GM12878 (cell line): ENCODE measurements around the gene SPHK2. TPM values are rescaled to one million over a fixed set of nuclear protein-coding genes. Genes with fewer than 3 reads are reported as not detected.

Source experiments
- ATAC-seq: fragments of 200-7000 bp; cut with Tn5 transposase; 3 replicates; pipeline ENCODE4 v1.9.1; 2020; ENCODE audit warnings: mild to moderate bottlenecking, moderate library complexity
- BruUV-seq: library from RNA; stranded (reverse); fragments of 400-500 nt; replicated peaks from 2 replicates; lab custom pipeline; 2021; lab: Mats Ljungman, UMichigan
- CTCF ChIA-PET: fragments of 300-600 bp; sonication (Branson Sonifier 250); formaldehyde crosslinking; extraction: SDS; loops from one replicate; lab custom pipeline; 2021; ENCODE audit warnings: inconsistent platforms; lab: Yijun Ruan, JAX
- POLR2A ChIA-PET: fragments of 350-600 bp; formaldehyde crosslinking; extraction: SDS; loops from one replicate; lab custom pipeline; 2021; ENCODE audit warnings: inconsistent platforms; lab: Charles Lee
- RAD21 ChIA-PET: fragments of 300-600 bp; sonication (Branson Sonifier 250); formaldehyde crosslinking; loops from one replicate; lab custom pipeline; 2023; ENCODE audit warnings: antibody characterized with exemption; ENCODE audit not compliant: unreplicated experiment; lab: Charles Lee
- SMC1A ChIA-PET: fragments of 300-600 bp; sonication (Branson Sonifier 250); formaldehyde crosslinking; loops from one replicate; lab custom pipeline; 2023; ENCODE audit not compliant: unreplicated experiment, uncharacterized antibody; lab: Charles Lee
- DNase-seq: peaks from one replicate; pipeline ENCODE4 v3.0.0-alpha.2; 2011; ENCODE audit warnings: low read depth, low spot score
- FAIRE-seq: peaks from 3 replicates; lab custom pipeline; 2011; peaks lifted over from hg19 to GRCh38; lab: Jason Lieb, UNC
- H2AFZ ChIP-seq: 2 replicates; pipeline ENCODE4 v1.6.0; 2011; ENCODE audit warnings: low read depth, low read length, control low read depth; ENCODE audit not compliant: control insufficient read depth
- H3K27ac ChIP-seq: 2 replicates; pipeline ENCODE4 v1.5.1; 2011; ENCODE audit warnings: control low read depth; ENCODE audit not compliant: control insufficient read depth, insufficient read depth
- H3K27me3 ChIP-seq, 2 experiments: replicated peaks in 1 of 2; 2 replicates each; pipeline versions ENCODE4 v1.6.0 to v1.6.1; 2011; ENCODE audit warnings: low read length in 1 of 2; ENCODE audit not compliant: control insufficient read depth in 2 of 2, insufficient read depth in 2 of 2
- H3K36me3 ChIP-seq, 2 experiments: 2 replicates each; pipeline ENCODE4 v1.5.1; 2011; ENCODE audit warnings: low read length in 1 of 2; ENCODE audit not compliant: control insufficient read depth in 2 of 2, insufficient read depth in 2 of 2
- H3K4me1 ChIP-seq: 2 replicates; pipeline ENCODE4 v1.6.1; 2011; ENCODE audit warnings: mild to moderate bottlenecking, low read length, moderate library complexity, mixed read lengths; ENCODE audit not compliant: control insufficient read depth, insufficient read depth
- H3K4me2 ChIP-seq: 2 replicates; pipeline ENCODE4 v1.6.0; 2011; ENCODE audit warnings: control low read depth; ENCODE audit not compliant: control insufficient read depth, insufficient read depth
- H3K4me3 ChIP-seq: fragments of 200-600 bp; sonication (generic); 2 replicates; pipeline ENCODE4 v1.5.1; 2016
- H3K79me2 ChIP-seq: 2 replicates; pipeline ENCODE4 v1.6.0; 2011; ENCODE audit warnings: low read length; ENCODE audit not compliant: control insufficient read depth, insufficient read depth
- H3K9ac ChIP-seq: 2 replicates; pipeline ENCODE4 v1.8.0; 2011; ENCODE audit warnings: low read length, control low read depth, mixed read lengths; ENCODE audit not compliant: control insufficient read depth, insufficient read depth
- H3K9me3 ChIP-seq: replicated peaks from 3 replicates; pipeline ENCODE4 v1.5.1; 2011; ENCODE audit warnings: mild to moderate bottlenecking, low read length; ENCODE audit not compliant: control insufficient read depth, insufficient read depth
- H4K20me1 ChIP-seq: 2 replicates; pipeline ENCODE4 v1.6.0; 2011; ENCODE audit not compliant: control insufficient read depth, insufficient read depth
- EED ChIP-seq: sonication (generic); IDR thresholded peaks from 2 replicates; pipeline ENCODE4 v1.6.1; 2016; ENCODE audit warnings: antibody characterized with exemption, low read depth
- KDM1A ChIP-seq: fragments of 200-600 bp; sonication (generic); IDR thresholded peaks from 2 replicates; pipeline ENCODE4 v1.6.1; 2016; ENCODE audit warnings: borderline replicate concordance
- MTA2 ChIP-seq: fragments of 450-650 bp; IDR thresholded peaks from 2 replicates; pipeline ENCODE4 v1.6.1; 2016; ENCODE audit warnings: low read depth, mild to moderate bottlenecking, moderate library complexity
- MTA3 ChIP-seq: IDR thresholded peaks from 2 replicates; pipeline ENCODE4 v1.6.1; 2012; ENCODE audit warnings: low read length, inconsistent platforms, borderline replicate concordance
- NBN ChIP-seq: fragments of 450-650 bp; IDR thresholded peaks from 2 replicates; pipeline ENCODE4 v1.6.1; 2016
- PAX8 ChIP-seq: fragments of 450-650 bp; IDR thresholded peaks from 2 replicates; pipeline ENCODE4 v1.6.1; 2017; ENCODE audit warnings: mild to moderate bottlenecking, moderate library complexity
- TCF12 ChIP-seq: IDR thresholded peaks from 2 replicates; pipeline ENCODE4 v1.6.1; 2011; ENCODE audit warnings: low read depth, mild to moderate bottlenecking, low read length
- USF1 ChIP-seq: IDR thresholded peaks from 2 replicates; pipeline ENCODE4 v1.6.1; 2011; ENCODE audit warnings: borderline replicate concordance, low read depth, mild to moderate bottlenecking, moderate library complexity, mixed read lengths, low read length; ENCODE audit not compliant: insufficient read depth; ENCODE audit errors: extremely low read length
- ZBTB11 ChIP-seq: fragments of 450-650 bp; formaldehyde crosslinking; IDR thresholded peaks from 2 replicates; pipeline ENCODE4 v1.5.0; 2022; ENCODE audit warnings: mild to moderate bottlenecking, missing genetic modification characterization
- WGBS: methylation state at CpG from one replicate; pipeline ENCODE4 v1.1.6; 2016; ENCODE audit warnings: low lambda C conversion rate; ENCODE audit not compliant: insufficient replicate concordance, insufficient coverage; ENCODE audit errors: missing lambda C conversion rate; 5-methylcytosine and 5-hydroxymethylcytosine counted together
- in situ Hi-C: fragments of 300-500 bp; cut with MboI; formaldehyde crosslinking; loops from 9 replicates; pipeline ENCODE4 v1.14.3; 2018; ENCODE audit warnings: mixed read lengths
- intact Hi-C: fragments of 100-400 bp; cut with micrococcal nuclease; formaldehyde crosslinking; loops from one replicate; pipeline ENCODE4 v1.14.2; 2022; ENCODE audit not compliant: unreplicated experiment
- polyA plus RNA-seq, 11 experiments: library from polyadenylated mRNA; depleted of rRNA in 4 of 11; unstranded in 6 of 11; stranded (reverse) in 5 of 11; fragments of >200 nt; fragmentation: Nextera tagmentation in 4 of 11; fragmentation: Illumina TruSeq in 1 of 11; extraction: Ambion mirVana in 4 of 11; extraction: Trizol in 1 of 11; gene quantifications; 1 replicate in 1 of 11; 2 replicates in 10 of 11; pipeline versions ENCODE4 v1.2.1 to v1.2.3, GENCODE V29; 2011 to 2016; ENCODE audit warnings: inconsistent platforms in 2 of 11, missing spikeins in 2 of 11, low read depth in 1 of 11
- total RNA-seq, 4 experiments: library from RNA; depleted of rRNA in 3 of 4; stranded (reverse); fragments of >200 nt in 3 of 4; fragmentation: Illumina TruSeq in 1 of 4; extraction: Trizol in 1 of 4; gene quantifications; 2 replicates each; pipeline versions ENCODE4 v1.2.1 to v1.2.3, GENCODE V29; 2013 to 2021
- TF ChIP-seq, protein P1 (sequence below): IDR thresholded peaks from 2 replicates; pipeline ENCODE4 v1.6.1; 2012; ENCODE audit warnings: mild to moderate bottlenecking, low read depth, low read length
- TF ChIP-seq, protein P2 (sequence below): IDR thresholded peaks from 2 replicates; pipeline ENCODE4 v1.6.1; 2012; ENCODE audit warnings: improper control_type of control experiment, low read depth, low read length; ENCODE audit not compliant: insufficient replicate concordance

SPHK2 gene
- total and polyA plus RNA-seq, 10 of the 15 experiments (the other 5 are each of a cell fraction or from before 2014, with no cell fraction given) = 0.37 to 40.5 (median 11.2) TPM

GRCh38 chr19:48625891-48626327, 6.6 kb downstream of the SPHK2 start:
- CTCF ChIA-PET = no interaction called here
- in situ Hi-C loops = loop anchor here (25.0 kb wide), 1 partner anchor 1261 kb away; the partner anchor contains the start of genes AKT1S1, IL4I1 and TBC1D17

More at GRCh38 chr19:48625891-48626327, 6.6 kb downstream of the SPHK2 start:
- no peaks in the 10 kb centered on the region for H3K27me3 ChIP-seq
- no peak overlapping the region for H3K4me2 ChIP-seq
- H3K9me3 ChIP-seq = no peaks in the 10 kb centered on the region
- H3K79me2 ChIP-seq = peaks cover 15% of the 10 kb centered on the region
- H3K4me3 ChIP-seq = no peak overlapping the region
- peaks cover 13% of the 10 kb centered on the region for H3K4me1 ChIP-seq
- DNase-seq (no peak), ATAC-seq (no peak), FAIRE-seq (no peak)
- RAD21 ChIA-PET = interaction anchor here (0.6 kb wide), 1 partner anchor 273 kb away, joined by 3 read pairs; no protein-coding TSS in a partner anchor
- 99% methylated on average over 28 of the region's 30 CpGs for WGBS
- H2AFZ ChIP-seq = no peak overlapping the region
- intact Hi-C loops = no loop called here
- H3K27ac ChIP-seq = no peak overlapping the region
- no TSS peak for BruUV-seq
- POLR2A ChIA-PET = interaction anchor here (0.6 to 0.7 kb wide), 3 partner anchors 9 to 344 kb away, joined by 4 to 8 read pairs (median 6); no protein-coding TSS in a partner anchor
- peaks cover 6 to 8% of the 10 kb centered on the region in 2 experiments; a peak in 3 of 4 replicates for H3K36me3 ChIP-seq
- no peaks in the 10 kb centered on the region for H4K20me1 ChIP-seq
- no peak overlapping the region for H3K9ac ChIP-seq
- TF ChIP-seq, protein P1, sequence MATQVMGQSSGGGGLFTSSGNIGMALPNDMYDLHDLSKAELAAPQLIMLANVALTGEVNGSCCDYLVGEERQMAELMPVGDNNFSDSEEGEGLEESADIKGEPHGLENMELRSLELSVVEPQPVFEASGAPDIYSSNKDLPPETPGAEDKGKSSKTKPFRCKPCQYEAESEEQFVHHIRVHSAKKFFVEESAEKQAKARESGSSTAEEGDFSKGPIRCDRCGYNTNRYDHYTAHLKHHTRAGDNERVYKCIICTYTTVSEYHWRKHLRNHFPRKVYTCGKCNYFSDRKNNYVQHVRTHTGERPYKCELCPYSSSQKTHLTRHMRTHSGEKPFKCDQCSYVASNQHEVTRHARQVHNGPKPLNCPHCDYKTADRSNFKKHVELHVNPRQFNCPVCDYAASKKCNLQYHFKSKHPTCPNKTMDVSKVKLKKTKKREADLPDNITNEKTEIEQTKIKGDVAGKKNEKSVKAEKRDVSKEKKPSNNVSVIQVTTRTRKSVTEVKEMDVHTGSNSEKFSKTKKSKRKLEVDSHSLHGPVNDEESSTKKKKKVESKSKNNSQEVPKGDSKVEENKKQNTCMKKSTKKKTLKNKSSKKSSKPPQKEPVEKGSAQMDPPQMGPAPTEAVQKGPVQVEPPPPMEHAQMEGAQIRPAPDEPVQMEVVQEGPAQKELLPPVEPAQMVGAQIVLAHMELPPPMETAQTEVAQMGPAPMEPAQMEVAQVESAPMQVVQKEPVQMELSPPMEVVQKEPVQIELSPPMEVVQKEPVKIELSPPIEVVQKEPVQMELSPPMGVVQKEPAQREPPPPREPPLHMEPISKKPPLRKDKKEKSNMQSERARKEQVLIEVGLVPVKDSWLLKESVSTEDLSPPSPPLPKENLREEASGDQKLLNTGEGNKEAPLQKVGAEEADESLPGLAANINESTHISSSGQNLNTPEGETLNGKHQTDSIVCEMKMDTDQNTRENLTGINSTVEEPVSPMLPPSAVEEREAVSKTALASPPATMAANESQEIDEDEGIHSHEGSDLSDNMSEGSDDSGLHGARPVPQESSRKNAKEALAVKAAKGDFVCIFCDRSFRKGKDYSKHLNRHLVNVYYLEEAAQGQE = no peak
- TF ChIP-seq ZBTB11 (no peak), MTA3 (no peak), KDM1A (no peak), PAX8 (no peak), TCF12 (no peak), USF1 (no peak), EED (no peak), MTA2 (no peak), NBN (no peak)
- TF ChIP-seq, protein P2, sequence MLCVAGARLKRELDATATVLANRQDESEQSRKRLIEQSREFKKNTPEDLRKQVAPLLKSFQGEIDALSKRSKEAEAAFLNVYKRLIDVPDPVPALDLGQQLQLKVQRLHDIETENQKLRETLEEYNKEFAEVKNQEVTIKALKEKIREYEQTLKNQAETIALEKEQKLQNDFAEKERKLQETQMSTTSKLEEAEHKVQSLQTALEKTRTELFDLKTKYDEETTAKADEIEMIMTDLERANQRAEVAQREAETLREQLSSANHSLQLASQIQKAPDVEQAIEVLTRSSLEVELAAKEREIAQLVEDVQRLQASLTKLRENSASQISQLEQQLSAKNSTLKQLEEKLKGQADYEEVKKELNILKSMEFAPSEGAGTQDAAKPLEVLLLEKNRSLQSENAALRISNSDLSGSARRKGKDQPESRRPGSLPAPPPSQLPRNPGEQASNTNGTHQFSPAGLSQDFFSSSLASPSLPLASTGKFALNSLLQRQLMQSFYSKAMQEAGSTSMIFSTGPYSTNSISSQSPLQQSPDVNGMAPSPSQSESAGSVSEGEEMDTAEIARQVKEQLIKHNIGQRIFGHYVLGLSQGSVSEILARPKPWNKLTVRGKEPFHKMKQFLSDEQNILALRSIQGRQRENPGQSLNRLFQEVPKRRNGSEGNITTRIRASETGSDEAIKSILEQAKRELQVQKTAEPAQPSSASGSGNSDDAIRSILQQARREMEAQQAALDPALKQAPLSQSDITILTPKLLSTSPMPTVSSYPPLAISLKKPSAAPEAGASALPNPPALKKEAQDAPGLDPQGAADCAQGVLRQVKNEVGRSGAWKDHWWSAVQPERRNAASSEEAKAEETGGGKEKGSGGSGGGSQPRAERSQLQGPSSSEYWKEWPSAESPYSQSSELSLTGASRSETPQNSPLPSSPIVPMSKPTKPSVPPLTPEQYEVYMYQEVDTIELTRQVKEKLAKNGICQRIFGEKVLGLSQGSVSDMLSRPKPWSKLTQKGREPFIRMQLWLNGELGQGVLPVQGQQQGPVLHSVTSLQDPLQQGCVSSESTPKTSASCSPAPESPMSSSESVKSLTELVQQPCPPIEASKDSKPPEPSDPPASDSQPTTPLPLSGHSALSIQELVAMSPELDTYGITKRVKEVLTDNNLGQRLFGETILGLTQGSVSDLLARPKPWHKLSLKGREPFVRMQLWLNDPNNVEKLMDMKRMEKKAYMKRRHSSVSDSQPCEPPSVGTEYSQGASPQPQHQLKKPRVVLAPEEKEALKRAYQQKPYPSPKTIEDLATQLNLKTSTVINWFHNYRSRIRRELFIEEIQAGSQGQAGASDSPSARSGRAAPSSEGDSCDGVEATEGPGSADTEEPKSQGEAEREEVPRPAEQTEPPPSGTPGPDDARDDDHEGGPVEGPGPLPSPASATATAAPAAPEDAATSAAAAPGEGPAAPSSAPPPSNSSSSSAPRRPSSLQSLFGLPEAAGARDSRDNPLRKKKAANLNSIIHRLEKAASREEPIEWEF = no peak
- SMC1A ChIA-PET = no interaction called here
